Lung (tissue), 12 donors: ENCODE measurements around the gene P4HB. TPM values are rescaled to one million over a fixed set of nuclear protein-coding genes. Genes with fewer than 3 reads are reported as not detected.

Experiments used
- ATAC-seq: fragments of 200-7000 bp; cut with Tn5 transposase; one replicate; pipeline ENCODE4 v1.9.1; 2020; ENCODE audit warnings: moderate number of reproducible peaks; ENCODE audit not compliant: insufficient read depth, low FRiP score
- DNase-seq, 3 donors: peaks; one replicate each; pipeline ENCODE4 v3.0.0-alpha.2; 2013 to 2017
- H3K27ac ChIP-seq, 2 donors: one replicate each; pipeline ENCODE4 v1.5.1; 2013; ENCODE audit warnings: mild to moderate bottlenecking in 2 of 2, moderate library complexity in 2 of 2, control low read depth in 1 of 2, inconsistent platforms in 1 of 2, low read depth in 1 of 2, low read length in 1 of 2
- H3K27me3 ChIP-seq, 3 donors: one replicate each; pipeline ENCODE4 v1.5.1; 2013; ENCODE audit warnings: low read length in 2 of 3; ENCODE audit not compliant: control insufficient read depth in 3 of 3, insufficient read depth in 3 of 3
- H3K36me3 ChIP-seq, 4 donors: one replicate each; pipeline ENCODE4 v1.5.1; 2013; ENCODE audit warnings: low read length in 4 of 4, mild to moderate bottlenecking in 1 of 4, moderate library complexity in 1 of 4; ENCODE audit not compliant: control insufficient read depth in 4 of 4, insufficient read depth in 4 of 4
- H3K4me1 ChIP-seq, 5 donors: one replicate each; pipeline ENCODE4 v1.5.1; 2013; ENCODE audit warnings: low read length in 5 of 5, mild to moderate bottlenecking in 2 of 5, moderate library complexity in 1 of 5; ENCODE audit not compliant: control insufficient read depth in 5 of 5, insufficient read depth in 5 of 5
- H3K4me3 ChIP-seq: one replicate; pipeline ENCODE4 v1.5.1; 2013; ENCODE audit warnings: mild to moderate bottlenecking, control low read depth, moderate library complexity
- H3K9ac ChIP-seq, 2 donors: one replicate each; pipeline ENCODE4 v1.5.1; 2013; ENCODE audit warnings: low read length in 2 of 2, control low read depth in 1 of 2; ENCODE audit not compliant: insufficient read depth in 1 of 2
- H3K9me3 ChIP-seq, 4 donors: one replicate each; pipeline ENCODE4 v1.5.1; 2013; ENCODE audit warnings: low read length in 3 of 4, mild to moderate bottlenecking in 1 of 4, moderate library complexity in 1 of 4; ENCODE audit not compliant: control insufficient read depth in 4 of 4, insufficient read depth in 3 of 4
- WGBS, 2 donors: extraction: QIAGEN DNeasy Blood & Tissue Kit; methylation state at CpG; one replicate each; pipeline ENCODE4 v1.1.7; 2013; 5-methylcytosine and 5-hydroxymethylcytosine counted together
- polyA plus RNA-seq, 2 donors: library from polyadenylated mRNA; stranded (reverse); fragments of 200-250 nt; gene quantifications; one replicate each; pipeline ENCODE4 v1.2.1, GENCODE V29; 2013
- total RNA-seq, 2 donors: library from RNA; depleted of rRNA in 1 of 2; stranded (reverse); fragments of >200 nt in 1 of 2; gene quantifications; one replicate each; pipeline ENCODE4 v1.2.1, GENCODE V29; 2014 to 2021
- TF ChIP-seq, protein P1 (sequence below): IDR thresholded peaks from 2 replicates; pipeline ENCODE4 v1.5.1; 2012; ENCODE audit warnings: mild to moderate bottlenecking; ENCODE audit errors: control extremely low read depth, extremely low read depth
- donor health status: control.
- donor health status: control.
- donor health status: Bipolar disorder and iron deficiency.
- donor health status: healthy.
- donor health status: DM: yes; HTN: yes; CAD: no.

P4HB gene
- total and polyA plus RNA-seq, 4 donors, result 356 to 990 (median 779) TPM

DNA sequence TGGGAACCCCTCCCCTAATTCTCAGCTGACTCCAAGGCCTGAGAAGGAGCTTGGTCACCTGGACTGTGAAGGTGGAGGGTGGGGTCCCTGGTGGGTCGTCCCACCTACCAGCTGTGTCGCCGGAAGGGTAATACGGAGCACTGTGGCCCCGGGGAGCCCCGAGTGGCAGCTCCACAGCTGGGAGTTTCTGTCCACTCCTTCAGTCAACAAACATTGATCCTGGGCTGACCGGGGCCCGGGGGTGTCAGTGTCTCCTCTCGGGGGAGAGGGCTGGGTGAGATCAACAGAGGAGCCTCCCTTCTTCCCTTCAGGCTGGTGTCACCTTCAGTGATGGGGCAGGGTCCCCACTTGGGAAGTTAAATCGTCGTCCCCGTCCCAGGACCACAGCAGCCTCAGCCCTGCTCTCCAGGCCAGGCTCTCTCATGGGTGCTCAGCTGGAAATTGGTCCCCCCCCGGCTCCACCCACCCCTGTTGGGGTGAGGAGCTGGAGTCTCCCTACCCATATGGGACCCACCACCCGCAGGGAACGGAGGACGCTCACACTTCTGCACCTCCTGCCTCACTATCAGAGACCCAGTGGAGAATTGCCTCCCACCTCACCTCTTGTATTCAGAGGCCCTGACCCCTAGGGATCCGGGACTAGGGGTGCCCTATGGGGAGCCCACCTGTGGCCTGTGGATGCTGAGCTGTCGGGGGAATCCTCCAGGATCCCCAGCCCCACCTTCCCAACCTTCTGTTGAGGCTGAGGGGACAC, 54.5 kb downstream of the P4HB start:
- WGBS, 2 donors, result 66 to 80% methylated on average over 18 of the region's 18 CpGs
- Histone ChIP-seq H3K36me3 (no peaks in the 10 kb centered on the region), H3K4me1 (peaks cover 0 to 4% (median 0%) of the 10 kb centered on the region in 5 donors), H3K9me3 (peaks cover 0 to 6% (median 0%) of the 10 kb centered on the region in 4 donors), H3K27ac (no peak overlapping the region), H3K27me3 (peaks cover 6 to 52% (median 23%) of the 10 kb centered on the region in 3 donors), H3K4me3 (no peak overlapping the region), H3K9ac (no peak overlapping the region)
- TF ChIP-seq, protein P1, sequence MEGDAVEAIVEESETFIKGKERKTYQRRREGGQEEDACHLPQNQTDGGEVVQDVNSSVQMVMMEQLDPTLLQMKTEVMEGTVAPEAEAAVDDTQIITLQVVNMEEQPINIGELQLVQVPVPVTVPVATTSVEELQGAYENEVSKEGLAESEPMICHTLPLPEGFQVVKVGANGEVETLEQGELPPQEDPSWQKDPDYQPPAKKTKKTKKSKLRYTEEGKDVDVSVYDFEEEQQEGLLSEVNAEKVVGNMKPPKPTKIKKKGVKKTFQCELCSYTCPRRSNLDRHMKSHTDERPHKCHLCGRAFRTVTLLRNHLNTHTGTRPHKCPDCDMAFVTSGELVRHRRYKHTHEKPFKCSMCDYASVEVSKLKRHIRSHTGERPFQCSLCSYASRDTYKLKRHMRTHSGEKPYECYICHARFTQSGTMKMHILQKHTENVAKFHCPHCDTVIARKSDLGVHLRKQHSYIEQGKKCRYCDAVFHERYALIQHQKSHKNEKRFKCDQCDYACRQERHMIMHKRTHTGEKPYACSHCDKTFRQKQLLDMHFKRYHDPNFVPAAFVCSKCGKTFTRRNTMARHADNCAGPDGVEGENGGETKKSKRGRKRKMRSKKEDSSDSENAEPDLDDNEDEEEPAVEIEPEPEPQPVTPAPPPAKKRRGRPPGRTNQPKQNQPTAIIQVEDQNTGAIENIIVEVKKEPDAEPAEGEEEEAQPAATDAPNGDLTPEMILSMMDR, result no peak
- ATAC-seq (no peak), DNase-seq (no peak)

DNA sequence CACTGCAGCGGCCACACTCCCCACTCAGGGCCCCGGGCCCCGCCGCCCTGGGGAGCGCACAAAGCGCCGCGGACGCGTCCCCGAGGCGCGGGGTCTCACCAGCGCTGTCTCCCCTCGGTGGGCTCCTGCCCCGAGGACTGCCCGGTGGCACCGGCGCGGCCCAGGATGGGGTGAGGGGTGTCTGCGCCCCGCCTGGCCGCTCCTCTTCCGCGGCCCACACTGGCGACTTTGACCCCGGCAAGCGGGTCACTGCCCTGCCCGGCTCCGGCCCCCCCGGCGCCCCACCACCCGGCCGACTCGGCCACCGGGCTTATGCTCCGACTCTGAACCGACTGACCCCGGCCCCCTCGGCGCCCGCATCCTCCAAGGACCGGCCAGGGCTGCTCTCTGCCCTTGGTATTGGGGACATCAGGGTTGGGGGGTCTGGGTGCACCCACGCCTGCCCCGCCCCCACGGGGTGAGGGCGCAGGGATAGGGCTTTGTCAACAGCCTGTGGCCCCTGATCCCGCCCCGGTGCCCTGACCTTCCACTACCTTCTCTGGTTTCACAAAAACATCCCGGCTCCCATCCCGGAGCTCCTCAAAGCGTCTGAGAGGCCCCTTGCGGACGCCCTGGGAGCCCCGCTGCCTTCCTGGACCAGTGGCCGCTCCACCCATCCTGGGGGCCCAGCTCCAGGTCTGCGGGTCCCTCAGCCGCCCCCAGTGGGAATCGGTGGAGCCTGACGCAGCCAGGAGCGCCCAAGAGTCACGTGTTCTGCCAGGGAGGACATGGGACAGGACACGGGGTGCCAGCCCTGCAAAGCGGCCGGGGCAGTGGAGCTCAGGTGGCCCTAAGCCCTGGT, 55.6 kb downstream of the P4HB start:
- no peak for DNase-seq
- peaks cover 0 to 4% (median 0%) of the 10 kb centered on the region in 5 donors for H3K4me1 ChIP-seq
- TF ChIP-seq, protein P1, result no peak
- H3K9me3 ChIP-seq, result peaks cover 0 to 6% (median 0%) of the 10 kb centered on the region in 4 donors
- H3K36me3 ChIP-seq, result no peaks in the 10 kb centered on the region
- no peak for ATAC-seq
- H3K4me3 ChIP-seq, result no peak overlapping the region
- H3K27ac ChIP-seq, result no peak overlapping the region
- H3K27me3 ChIP-seq, result peaks cover 6 to 55% (median 28%) of the 10 kb centered on the region in 3 donors
- WGBS, 2 donors, result 4 to 6% methylated on average over 60 to 65 of the region's 65 CpGs
- no peak overlapping the region for H3K9ac ChIP-seq

DNA sequence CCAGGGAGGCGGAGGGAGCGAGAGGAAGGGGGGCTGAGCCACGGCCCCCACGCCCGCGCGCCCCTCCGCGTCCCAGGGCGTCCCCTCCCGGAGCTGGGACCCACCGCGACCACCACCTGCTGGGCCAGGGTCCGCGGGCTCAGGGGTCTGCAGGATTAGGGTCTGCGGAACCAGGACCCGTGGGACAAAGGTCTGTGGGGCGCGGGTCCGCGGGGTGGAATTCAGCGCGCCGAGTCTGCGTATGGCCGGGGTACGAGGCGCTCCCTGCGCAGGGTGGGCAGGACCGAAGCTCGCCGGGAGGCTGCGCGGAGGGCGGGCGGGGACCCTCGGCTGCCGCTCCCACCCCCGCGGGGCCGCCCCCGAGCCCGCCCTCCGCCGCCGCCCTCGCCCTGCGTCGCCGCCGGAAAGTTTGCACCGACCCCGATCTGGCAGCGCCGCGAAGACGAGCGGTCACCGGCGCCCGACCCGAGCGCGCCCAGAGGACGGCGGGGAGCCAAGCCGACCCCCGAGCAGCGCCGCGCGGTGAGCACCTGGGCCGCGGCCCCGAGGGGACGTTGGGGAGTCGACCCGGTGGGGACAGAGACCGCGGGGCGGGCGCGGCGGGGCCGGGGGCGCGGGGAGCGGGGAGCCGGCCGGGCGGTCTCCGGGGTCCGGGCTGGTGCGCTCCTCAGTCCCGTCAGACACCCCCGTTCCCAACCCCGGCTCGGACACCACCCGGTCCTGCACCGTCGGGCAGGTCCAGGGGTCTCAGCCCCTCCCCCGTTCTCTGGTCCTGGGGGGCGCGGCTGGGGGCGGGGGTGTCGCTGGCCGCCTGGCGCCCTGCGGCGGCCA, 56.4 kb downstream of the P4HB start, which contains the start of gene GCGR:
TSS of gene GCGR (plus strand) at position 423 of the 831 bp plus-strand sequence. CDS start 4,869 bp downstream, outside the sequence.
- H3K4me1 ChIP-seq, result peaks cover 0 to 4% (median 0%) of the 10 kb centered on the region in 5 donors
- ATAC-seq (no peak), DNase-seq (no peak)
- TF ChIP-seq, protein P1, result no peak
- 1 to 2% methylated on average over 61 to 110 of the region's 110 CpGs for WGBS, 2 donors
- no peaks in the 10 kb centered on the region for H3K36me3 ChIP-seq
- no peak within 1 kb of the TSS for H3K9ac ChIP-seq
- H3K27me3 ChIP-seq, result peaks cover 6 to 48% (median 28%) of the 10 kb centered on the region in 3 donors
- H3K27ac ChIP-seq, result no peak within 1 kb of the TSS
- H3K9me3 ChIP-seq, result peaks cover 0 to under 1% (median 0%) of the 10 kb centered on the region in 4 donors
- H3K4me3 ChIP-seq, result no peak within 1 kb of the TSS
